Endothelial cell of umbilical vein (primary cell): ENCODE results near the gene CHMP3. TPM values are rescaled to one million over a fixed set of nuclear protein-coding genes. Genes with fewer than 3 reads are reported as not detected.

Experiments
- BruUV-seq: library from RNA; stranded (reverse); fragments of 400-500 nt; replicated peaks from 2 replicates; lab custom pipeline; 2021; lab: Mats Ljungman, UMichigan
- CTCF ChIA-PET: fragments of 300-600, 350-600 bp; sonication (Branson Sonifier 250); formaldehyde crosslinking; loops from one replicate; lab custom pipeline; 2021; ENCODE audit warnings: antibody characterized with exemption, inconsistent platforms; lab: Charles Lee
- POLR2A ChIA-PET: fragments of 300-600, 350-600 bp; sonication (Branson Sonifier 250); formaldehyde crosslinking; loops from one replicate; lab custom pipeline; 2021; ENCODE audit warnings: antibody characterized with exemption, inconsistent platforms; lab: Charles Lee
- DNase-seq: peaks from one replicate; pipeline ENCODE4 v3.0.0-alpha.2; 2011; ENCODE audit warnings: low read depth, low spot score
- FAIRE-seq: peaks from 2 replicates; lab custom pipeline; 2011; peaks lifted over from hg19 to GRCh38; lab: Jason Lieb, UNC
- H2AFZ ChIP-seq: 2 replicates; pipeline ENCODE4 v1.6.0; 2012; ENCODE audit warnings: low read depth, low read length, control low read depth, inconsistent platforms
- H3K27ac ChIP-seq: 2 replicates; pipeline ENCODE4 v1.5.1; 2011; ENCODE audit warnings: low read depth, mild to moderate bottlenecking, control low read depth, low read length, moderate library complexity; ENCODE audit not compliant: insufficient read depth
- H3K27me3 ChIP-seq, 2 experiments: 2 replicates each; pipeline versions ENCODE4 v1.6.0 to v1.6.1; 2011; ENCODE audit warnings: low read length in 2 of 2, mixed read lengths in 1 of 2; ENCODE audit not compliant: control insufficient read depth in 2 of 2, insufficient read depth in 2 of 2
- H3K36me3 ChIP-seq, 2 experiments: 2 replicates in 1 of 2; 3 replicates in 1 of 2; pipeline ENCODE4 v1.5.1; 2011; ENCODE audit warnings: low read length in 2 of 2, mild to moderate bottlenecking in 1 of 2, moderate library complexity in 1 of 2; ENCODE audit not compliant: control insufficient read depth in 2 of 2, insufficient read depth in 2 of 2; ENCODE audit errors: extremely low read depth in 1 of 2
- H3K4me1 ChIP-seq: 3 replicates; pipeline ENCODE4 v1.5.1; 2011; ENCODE audit warnings: mild to moderate bottlenecking, low read length; ENCODE audit not compliant: control insufficient read depth, insufficient read depth; ENCODE audit errors: extremely low read depth
- H3K4me2 ChIP-seq: 2 replicates; pipeline ENCODE4 v1.6.1; 2011; ENCODE audit warnings: low read length, control low read depth, mixed read lengths; ENCODE audit not compliant: insufficient read depth
- H3K4me3 ChIP-seq, 3 experiments: fragments of 200-600 bp in 1 of 3; sonication (generic), shearing (Covaris generic) in 1 of 3; replicated peaks in 1 of 3; 2 replicates each; pipeline ENCODE4 v1.5.1; 2011 to 2016; ENCODE audit warnings: control low read depth in 3 of 3, low read length in 3 of 3, mild to moderate bottlenecking in 2 of 3, inconsistent platforms in 1 of 3, low read depth in 1 of 3, moderate library complexity in 1 of 3; ENCODE audit not compliant: insufficient read depth in 1 of 3
- H3K79me2 ChIP-seq: 2 replicates; pipeline ENCODE4 v1.6.0; 2012; ENCODE audit warnings: low read length, inconsistent platforms; ENCODE audit not compliant: control insufficient read depth, insufficient read depth
- H3K9ac ChIP-seq: replicated peaks from 2 replicates; pipeline ENCODE3; 2011; ENCODE audit warnings: low read length, control low read depth; ENCODE audit not compliant: insufficient read depth; ENCODE audit errors: extremely low read depth
- H3K9me1 ChIP-seq: replicated peaks from 3 replicates; pipeline ENCODE4 v1.6.0; 2011; ENCODE audit warnings: mild to moderate bottlenecking, low read length; ENCODE audit not compliant: control insufficient read depth, insufficient read depth; ENCODE audit errors: extremely low read depth
- H3K9me3 ChIP-seq: replicated peaks from 2 replicates; pipeline ENCODE4 v1.5.1; 2012; ENCODE audit warnings: low read length, inconsistent platforms; ENCODE audit not compliant: control insufficient read depth, insufficient read depth
- H4K20me1 ChIP-seq: replicated peaks from 2 replicates; pipeline ENCODE3; 2011; ENCODE audit warnings: mild to moderate bottlenecking, low read length; ENCODE audit not compliant: control insufficient read depth, insufficient read depth; ENCODE audit errors: extremely low read depth
- EZH2 ChIP-seq: IDR thresholded peaks from 2 replicates; pipeline ENCODE4 v1.6.1; 2012; ENCODE audit warnings: borderline replicate concordance, low read depth, mild to moderate bottlenecking, moderate library complexity, low read length, inconsistent platforms; ENCODE audit not compliant: severe bottlenecking
- FOS ChIP-seq: IDR thresholded peaks from 2 replicates; pipeline ENCODE4 v1.6.1; 2011; ENCODE audit warnings: mild to moderate bottlenecking, low read length, moderate library complexity, borderline replicate concordance; ENCODE audit not compliant: insufficient read depth
- GATA2 ChIP-seq: IDR thresholded peaks from 2 replicates; pipeline ENCODE4 v1.7.0; 2011; ENCODE audit warnings: low read depth, mild to moderate bottlenecking, moderate library complexity, mixed read lengths, low read length; ENCODE audit not compliant: insufficient read length, insufficient read depth
- JUN ChIP-seq: IDR thresholded peaks from 2 replicates; pipeline ENCODE4 v1.6.1; 2011; ENCODE audit warnings: borderline replicate concordance, low read depth; ENCODE audit not compliant: insufficient read length, insufficient read depth
- MYC ChIP-seq: IDR thresholded peaks from one replicate; pipeline ENCODE4 v1.6.1; 2011; ENCODE audit warnings: mild to moderate bottlenecking, low read depth, low read length
- POLR2A ChIP-seq: IDR thresholded peaks from 2 replicates; pipeline ENCODE4 v1.6.1; 2012; ENCODE audit warnings: low read depth, mild to moderate bottlenecking, control low read depth, low read length
- POLR2AphosphoS5 ChIP-seq: IDR thresholded peaks from 2 replicates; pipeline ENCODE4 v1.6.1; 2012; ENCODE audit warnings: low read depth, mild to moderate bottlenecking, control low read depth, low read length, moderate library complexity; ENCODE audit not compliant: insufficient read depth
- dilution Hi-C: fragments of 300-500 bp; cut with MboI; formaldehyde crosslinking; loops from one replicate; pipeline ENCODE4 v1.15.0; 2019; ENCODE audit warnings: low sequenced_read_pairs; ENCODE audit not compliant: extremely low pct_ligation_motif_present
- intact Hi-C: fragments of 100-400 bp; cut with micrococcal nuclease; formaldehyde crosslinking; loops from one replicate; pipeline ENCODE4 v1.10.0; 2022
- polyA plus RNA-seq, 4 experiments: library from polyadenylated mRNA; depleted of rRNA in 3 of 4; stranded (reverse) in 3 of 4; unstranded in 1 of 4; fragments of >200 nt; gene quantifications; 2 replicates each; pipeline versions ENCODE4 v1.2.1 to v1.2.3, GENCODE V29; 2011 to 2012; ENCODE audit warnings: missing spikeins in 1 of 4
- total RNA-seq: library from RNA; stranded (reverse); gene quantifications from 2 replicates; pipeline ENCODE4 v1.2.3, GENCODE V29; 2021
- TF ChIP-seq, protein P1 (sequence below), 2 donors: IDR thresholded peaks; 1 replicate in 1 of 2; 2 replicates in 1 of 2; pipeline ENCODE4 v1.5.1; 2011; ENCODE audit warnings: low read length in 2 of 2, mild to moderate bottlenecking in 2 of 2, moderate library complexity in 2 of 2, control low read depth in 1 of 2, inconsistent platforms in 1 of 2, low read depth in 1 of 2; ENCODE audit not compliant: insufficient read depth in 1 of 2; ENCODE audit errors: extremely low read depth in 1 of 2
- TF ChIP-seq, protein P2 (sequence below): IDR thresholded peaks from 2 replicates; pipeline ENCODE4 v1.6.1; 2011; ENCODE audit not compliant: insufficient read depth, insufficient read length

The CHMP3 gene
- total and polyA plus RNA-seq, 2 donors (not counting 3 experiments of a cell fraction or from before 2014, with no cell fraction given) = 48.1 to 92.2 TPM

DNA sequence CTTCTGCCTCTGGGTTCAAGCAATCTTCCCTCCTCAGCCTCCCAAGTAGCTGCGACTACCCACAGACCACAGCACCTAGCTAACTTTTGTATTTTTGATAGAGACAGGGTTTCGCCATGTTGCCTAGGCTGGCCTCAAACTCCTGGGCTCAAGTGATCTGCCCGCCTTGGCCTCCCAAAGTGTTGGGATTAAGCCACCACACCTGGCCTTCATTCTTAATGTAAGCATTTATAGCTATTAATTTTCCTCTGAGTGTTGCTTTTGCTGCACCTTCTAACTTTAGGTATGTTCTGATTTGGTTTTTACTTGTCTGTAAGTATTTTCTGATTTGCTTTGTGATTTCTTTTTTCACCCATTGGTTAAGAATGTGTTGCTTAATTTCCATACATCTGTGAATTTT, 29.7 kb downstream of the CHMP3 start:
- Histone ChIP-seq H3K27ac (no peak overlapping the region), H3K4me3 (no peak overlapping the region), H3K27me3 (no peaks in the 10 kb centered on the region), H3K79me2 (no peaks in the 10 kb centered on the region), H3K9ac (no peak overlapping the region), H4K20me1 (no peaks in the 10 kb centered on the region), H3K4me2 (no peak overlapping the region), H3K4me1 (no peaks in the 10 kb centered on the region), H3K36me3 (peaks cover 2 to 3% of the 10 kb centered on the region in 2 experiments), H3K9me3 (no peaks in the 10 kb centered on the region), H3K9me1 (no peaks in the 10 kb centered on the region), H2AFZ (no peak overlapping the region)
- DNase-seq = no peak
- ChIA-PET POLR2A (no interaction called here), CTCF (no interaction called here)
- no peak for TF ChIP-seq GATA2
- no TSS peak for BruUV-seq
- intact Hi-C loops = no loop called here
- dilution Hi-C loops = no loop called here
- no peak for FAIRE-seq

DNA sequence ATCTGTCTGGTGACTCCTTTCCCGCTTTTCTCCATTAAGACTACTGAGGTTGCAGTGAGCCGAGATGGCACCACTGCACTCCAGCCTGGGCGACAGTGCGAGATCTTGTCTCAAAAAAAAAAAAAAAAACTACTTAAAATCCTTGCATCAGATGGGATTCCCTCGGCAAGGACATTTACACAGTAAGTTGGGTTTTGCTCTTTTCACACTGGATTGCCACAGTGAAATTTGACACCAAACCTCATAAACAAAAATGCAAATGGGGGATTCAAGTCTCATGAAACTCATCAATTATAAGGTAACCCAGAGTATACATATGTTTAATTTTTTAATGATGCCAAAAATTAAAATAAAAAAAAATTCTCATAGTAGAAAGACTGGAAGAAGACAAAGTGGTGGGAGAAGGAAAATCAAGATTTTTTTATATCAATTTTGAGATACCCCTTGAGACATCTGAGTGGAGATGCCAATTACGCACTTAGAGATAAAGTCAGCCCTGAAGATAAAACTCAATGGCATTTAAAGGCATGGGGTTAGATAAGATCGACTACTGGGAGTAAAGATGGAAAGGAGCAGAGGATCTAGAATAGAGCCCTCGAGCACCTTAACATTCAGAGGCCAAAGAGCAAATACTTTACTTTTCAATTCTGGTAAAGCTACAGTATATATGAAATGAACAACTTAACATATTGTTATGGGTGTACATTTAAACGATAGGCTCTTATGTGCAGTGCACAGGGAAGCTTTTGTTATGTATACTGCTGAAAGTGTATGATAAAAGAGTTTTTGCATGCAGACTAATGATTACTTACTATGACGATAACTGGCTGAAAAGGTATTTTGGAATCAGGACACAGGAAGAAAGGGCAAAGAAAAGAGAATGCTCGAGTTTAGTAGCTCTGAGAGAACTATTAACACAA, 37.6 kb downstream of the CHMP3 start:
- DNase-seq = no peak
- no peak overlapping the region for H2AFZ ChIP-seq
- no TSS peak for BruUV-seq
- H4K20me1 ChIP-seq = no peaks in the 10 kb centered on the region
- TF ChIP-seq FOS (no peak), POLR2A (no peak), MYC (no peak), GATA2 (no peak), JUN (no peak), POLR2AphosphoS5 (no peak), EZH2 (no peak)
- TF ChIP-seq, protein P1, sequence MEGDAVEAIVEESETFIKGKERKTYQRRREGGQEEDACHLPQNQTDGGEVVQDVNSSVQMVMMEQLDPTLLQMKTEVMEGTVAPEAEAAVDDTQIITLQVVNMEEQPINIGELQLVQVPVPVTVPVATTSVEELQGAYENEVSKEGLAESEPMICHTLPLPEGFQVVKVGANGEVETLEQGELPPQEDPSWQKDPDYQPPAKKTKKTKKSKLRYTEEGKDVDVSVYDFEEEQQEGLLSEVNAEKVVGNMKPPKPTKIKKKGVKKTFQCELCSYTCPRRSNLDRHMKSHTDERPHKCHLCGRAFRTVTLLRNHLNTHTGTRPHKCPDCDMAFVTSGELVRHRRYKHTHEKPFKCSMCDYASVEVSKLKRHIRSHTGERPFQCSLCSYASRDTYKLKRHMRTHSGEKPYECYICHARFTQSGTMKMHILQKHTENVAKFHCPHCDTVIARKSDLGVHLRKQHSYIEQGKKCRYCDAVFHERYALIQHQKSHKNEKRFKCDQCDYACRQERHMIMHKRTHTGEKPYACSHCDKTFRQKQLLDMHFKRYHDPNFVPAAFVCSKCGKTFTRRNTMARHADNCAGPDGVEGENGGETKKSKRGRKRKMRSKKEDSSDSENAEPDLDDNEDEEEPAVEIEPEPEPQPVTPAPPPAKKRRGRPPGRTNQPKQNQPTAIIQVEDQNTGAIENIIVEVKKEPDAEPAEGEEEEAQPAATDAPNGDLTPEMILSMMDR (IDR thresholded peaks at IDR 0.05; ENCODE audit: extremely low read depth in 1 of 2, insufficient read depth in 1 of 2, low read depth in 1 of 2, low read length in 2 of 2) = no peak
- TF ChIP-seq, protein P2, sequence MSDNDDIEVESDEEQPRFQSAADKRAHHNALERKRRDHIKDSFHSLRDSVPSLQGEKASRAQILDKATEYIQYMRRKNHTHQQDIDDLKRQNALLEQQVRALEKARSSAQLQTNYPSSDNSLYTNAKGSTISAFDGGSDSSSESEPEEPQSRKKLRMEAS = no peak
- no peak overlapping the region for H3K27ac ChIP-seq
- dilution Hi-C loops (no loop called here), intact Hi-C loops (no loop called here)
- H3K4me2 ChIP-seq = no peak overlapping the region
- ChIA-PET POLR2A (interaction anchor here (0.6 kb wide), 1 partner anchor 10 kb away, joined by 3 read pairs; no protein-coding TSS in a partner anchor), CTCF (no interaction called here)
- no peaks in the 10 kb centered on the region for H3K9me3 ChIP-seq
- H3K27me3 ChIP-seq = no peaks in the 10 kb centered on the region
- H3K4me1 ChIP-seq = no peaks in the 10 kb centered on the region
- H3K36me3 ChIP-seq = peaks cover 4 to 9% of the 10 kb centered on the region in 2 experiments
- H3K9me1 ChIP-seq = no peaks in the 10 kb centered on the region
- no peak overlapping the region for H3K4me3 ChIP-seq
- H3K9ac ChIP-seq = no peak overlapping the region
- H3K79me2 ChIP-seq = no peaks in the 10 kb centered on the region
- no peak for FAIRE-seq
